Gastroesophageal sphincter (tissue), 4 donors: Measurements from ENCODE around the gene DDX1. TPM values are rescaled to one million over a fixed set of nuclear protein-coding genes. Genes with fewer than 3 reads are reported as not detected.
"Not testable (repeated sequence)": the region's sequence is repeated elsewhere in the genome, so short reads cannot be mapped to it uniquely, and the experiment has no call there.

Experiments
- ATAC-seq: fragments of 150-250 bp; one replicate; pipeline ENCODE4 v1.9.1; 2016; ENCODE audit warnings: mild to moderate bottlenecking, moderate library complexity
- H3K27ac ChIP-seq, 4 donors: fragments of 200-600 bp; sonication (generic) in 3 of 4; 1 replicate in 3 of 4; 2 replicates in 1 of 4; pipeline ENCODE4 v1.5.1; 2016 to 2019
- H3K27me3 ChIP-seq: fragments of 200-600 bp; sonication (generic); one replicate; pipeline ENCODE4 v1.5.1; 2019
- H3K36me3 ChIP-seq, 2 donors: fragments of 200-600 bp; sonication (generic); one replicate each; pipeline ENCODE4 v1.5.1; 2019; ENCODE audit warnings: control low read depth in 1 of 2
- H3K4me1 ChIP-seq, 3 donors: fragments of 200-600 bp; sonication (generic); 1 replicate in 2 of 3; 2 replicates in 1 of 3; pipeline ENCODE4 v1.5.1; 2016 to 2019; ENCODE audit warnings: control low read depth in 2 of 3
- H3K4me3 ChIP-seq, 2 donors: fragments of 200-600 bp; sonication (generic); one replicate each; pipeline ENCODE4 v1.5.1; 2019; ENCODE audit warnings: mild to moderate bottlenecking in 1 of 2, moderate library complexity in 1 of 2
- H3K9me3 ChIP-seq, 3 donors: fragments of 200-600 bp; sonication (generic); one replicate each; pipeline ENCODE4 v1.5.1; 2017 to 2019; ENCODE audit warnings: control low read depth in 2 of 3
- EP300 ChIP-seq: sonication (generic); formaldehyde crosslinking; IDR thresholded peaks from one replicate; pipeline ENCODE4 v1.6.1; 2017; ENCODE audit warnings: antibody characterized with exemption, mild to moderate bottlenecking
- POLR2A ChIP-seq, 2 donors: fragments of 450-650 bp; IDR thresholded peaks; one replicate each; pipeline ENCODE4 v1.6.1; 2017; ENCODE audit warnings: antibody characterized with exemption in 2 of 2, mild to moderate bottlenecking in 2 of 2, moderate library complexity in 1 of 2
- POLR2AphosphoS5 ChIP-seq: sonication (generic); formaldehyde crosslinking; IDR thresholded peaks from one replicate; pipeline ENCODE4 v1.6.1; 2017; ENCODE audit warnings: antibody characterized with exemption
- WGBS, 2 donors: methylation state at CpG; one replicate each; pipeline ENCODE4 v1.1.5; 2018; ENCODE audit warnings: low coverage in 1 of 2; 5-methylcytosine and 5-hydroxymethylcytosine counted together
- total RNA-seq, 4 donors: library from RNA; depleted of rRNA; stranded (reverse); fragments of >200 nt; gene quantifications; one replicate each; pipeline ENCODE4 v1.1.0, GENCODE V29; 2016
- TF ChIP-seq, protein P1 (sequence below), 4 experiments: fragments of 200-600 bp in 2 of 4; fragments of 450-650 bp in 2 of 4; sonication (generic) in 1 of 4; IDR thresholded peaks; one replicate each; pipeline ENCODE4 v1.5.1; 2017 to 2019; ENCODE audit warnings: antibody characterized with exemption in 4 of 4, mild to moderate bottlenecking in 2 of 4, moderate library complexity in 2 of 4

Gene DDX1
- total RNA-seq, 4 donors from 2014 or later, result 66.7 to 88.9 (median 67.4) TPM

DNA sequence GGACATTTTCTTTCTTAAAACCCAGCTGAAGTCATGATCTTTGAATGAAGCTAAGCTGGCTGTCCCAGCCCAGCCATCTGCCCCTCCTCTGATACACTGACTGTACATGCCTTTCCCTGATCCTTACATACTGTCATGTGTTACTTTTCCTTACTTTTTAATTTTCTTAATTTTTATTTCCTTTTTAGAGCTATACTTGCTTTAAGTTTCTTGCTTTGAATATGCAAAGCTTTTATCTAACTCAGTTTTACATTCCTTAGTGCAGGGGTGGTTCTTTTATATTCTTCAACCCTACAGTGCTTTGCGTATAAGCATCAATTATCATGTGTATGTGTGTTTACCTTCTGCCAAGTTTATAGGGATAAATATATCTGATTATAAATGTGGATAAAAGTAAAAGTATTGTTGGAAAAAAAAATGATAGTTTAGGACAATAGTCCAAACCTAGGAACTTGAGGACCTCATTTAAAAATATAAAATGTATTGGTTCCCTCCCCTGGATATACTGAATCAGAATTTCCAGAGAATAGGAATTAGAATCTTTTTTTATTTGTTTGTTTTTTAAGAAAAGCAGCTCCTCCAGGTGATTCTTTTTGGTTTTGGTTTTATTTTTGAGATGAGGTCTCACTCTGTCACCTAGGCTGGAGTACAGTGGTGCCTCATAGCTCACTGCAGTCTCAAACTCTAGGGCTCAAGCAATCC, 17.8 kb downstream of the DDX1 start:
- no peak for ATAC-seq
- no peak overlapping the region for H3K4me3 ChIP-seq
- 94% methylated on average over 1 of the region's 1 CpG; no CpG with 5 or more reads in 1 of the 2 donors for WGBS, 2 donors
- TF ChIP-seq POLR2A (IDR thresholded peaks at IDR 0.05), result no peak
- TF ChIP-seq EP300, result no peak
- TF ChIP-seq, protein P1, sequence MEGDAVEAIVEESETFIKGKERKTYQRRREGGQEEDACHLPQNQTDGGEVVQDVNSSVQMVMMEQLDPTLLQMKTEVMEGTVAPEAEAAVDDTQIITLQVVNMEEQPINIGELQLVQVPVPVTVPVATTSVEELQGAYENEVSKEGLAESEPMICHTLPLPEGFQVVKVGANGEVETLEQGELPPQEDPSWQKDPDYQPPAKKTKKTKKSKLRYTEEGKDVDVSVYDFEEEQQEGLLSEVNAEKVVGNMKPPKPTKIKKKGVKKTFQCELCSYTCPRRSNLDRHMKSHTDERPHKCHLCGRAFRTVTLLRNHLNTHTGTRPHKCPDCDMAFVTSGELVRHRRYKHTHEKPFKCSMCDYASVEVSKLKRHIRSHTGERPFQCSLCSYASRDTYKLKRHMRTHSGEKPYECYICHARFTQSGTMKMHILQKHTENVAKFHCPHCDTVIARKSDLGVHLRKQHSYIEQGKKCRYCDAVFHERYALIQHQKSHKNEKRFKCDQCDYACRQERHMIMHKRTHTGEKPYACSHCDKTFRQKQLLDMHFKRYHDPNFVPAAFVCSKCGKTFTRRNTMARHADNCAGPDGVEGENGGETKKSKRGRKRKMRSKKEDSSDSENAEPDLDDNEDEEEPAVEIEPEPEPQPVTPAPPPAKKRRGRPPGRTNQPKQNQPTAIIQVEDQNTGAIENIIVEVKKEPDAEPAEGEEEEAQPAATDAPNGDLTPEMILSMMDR (IDR thresholded peaks at IDR 0.05), result no peak
- TF ChIP-seq POLR2AphosphoS5, result no peak
- H3K27ac ChIP-seq, result no peak overlapping the region
- H3K4me1 ChIP-seq, result no peaks in the 10 kb centered on the region
- H3K36me3 ChIP-seq, result peaks cover 9 to 79% of the 10 kb centered on the region in 2 donors
- H3K9me3 ChIP-seq, result no peaks in the 10 kb centered on the region
- H3K27me3 ChIP-seq, result no peaks in the 10 kb centered on the region

DNA sequence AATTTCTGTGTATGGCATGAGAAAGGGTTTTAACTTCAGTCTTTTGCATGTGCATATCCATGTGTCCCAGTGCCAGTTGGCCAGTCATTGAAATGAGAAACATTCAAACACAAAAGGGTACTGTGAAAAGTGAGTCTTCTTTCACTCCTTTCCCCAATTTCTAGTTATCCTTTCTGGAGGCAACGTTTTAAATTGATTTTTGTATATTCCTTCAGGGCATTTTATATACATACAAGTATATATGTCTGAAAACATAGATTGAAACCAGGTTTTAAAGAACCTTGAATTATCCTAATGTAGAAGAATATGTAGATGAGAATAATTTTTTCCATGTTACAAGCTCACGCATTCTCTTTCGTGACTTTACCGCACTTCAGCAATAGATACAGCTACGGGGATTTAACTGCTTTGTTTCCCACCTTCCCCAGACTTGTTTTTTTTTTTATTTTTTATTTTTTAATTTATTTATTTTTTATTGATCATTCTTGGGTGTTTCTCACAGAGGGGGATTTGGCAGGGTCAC, 18.8 kb downstream of the DDX1 start:
- Histone ChIP-seq H3K9me3 (no peaks in the 10 kb centered on the region), H3K4me3 (no peak overlapping the region), H3K27ac (no peak overlapping the region), H3K27me3 (no peaks in the 10 kb centered on the region), H3K4me1 (no peaks in the 10 kb centered on the region), H3K36me3 (peaks cover 9 to 78% of the 10 kb centered on the region in 2 donors)
- 79 to 89% methylated on average over 5 of the region's 5 CpGs for WGBS, 2 donors
- no peak for TF ChIP-seq EP300
- TF ChIP-seq POLR2A (IDR thresholded peaks at IDR 0.05), result no peak
- TF ChIP-seq, protein P1 (IDR thresholded peaks at IDR 0.05), result no peak
- no peak for TF ChIP-seq POLR2AphosphoS5
- no peak for ATAC-seq

DNA sequence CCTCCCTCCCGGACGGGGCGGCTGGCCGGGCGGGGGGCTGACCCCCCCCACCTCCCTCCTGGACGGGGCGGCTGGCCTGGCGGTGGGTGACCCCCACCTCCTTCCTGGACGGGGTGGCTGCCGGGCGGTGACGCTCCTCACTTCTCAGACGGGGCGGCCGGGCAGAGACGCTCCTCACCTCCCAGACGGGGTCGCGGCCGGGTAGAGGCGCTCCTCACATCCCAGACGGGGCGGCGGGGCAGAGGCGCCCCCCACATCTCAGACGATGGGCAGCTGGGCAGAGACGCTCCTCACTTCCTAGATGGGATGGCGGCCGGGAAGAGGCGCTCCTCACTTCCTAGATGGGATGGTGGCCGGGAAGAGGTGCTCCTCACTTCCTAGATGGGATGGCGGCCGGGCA, 20.4 kb downstream of the DDX1 start:
- not testable (repeated sequence) for H3K4me1 ChIP-seq, ATAC-seq, H3K27ac ChIP-seq, H3K27me3 ChIP-seq, H3K9me3 ChIP-seq, H3K4me3 ChIP-seq
- WGBS, 2 donors, result no CpG with 5 or more reads among the region's 33 CpGs
- H3K36me3 ChIP-seq, result peaks cover 0 to 72% of the 10 kb centered on the region in 2 donors

DNA sequence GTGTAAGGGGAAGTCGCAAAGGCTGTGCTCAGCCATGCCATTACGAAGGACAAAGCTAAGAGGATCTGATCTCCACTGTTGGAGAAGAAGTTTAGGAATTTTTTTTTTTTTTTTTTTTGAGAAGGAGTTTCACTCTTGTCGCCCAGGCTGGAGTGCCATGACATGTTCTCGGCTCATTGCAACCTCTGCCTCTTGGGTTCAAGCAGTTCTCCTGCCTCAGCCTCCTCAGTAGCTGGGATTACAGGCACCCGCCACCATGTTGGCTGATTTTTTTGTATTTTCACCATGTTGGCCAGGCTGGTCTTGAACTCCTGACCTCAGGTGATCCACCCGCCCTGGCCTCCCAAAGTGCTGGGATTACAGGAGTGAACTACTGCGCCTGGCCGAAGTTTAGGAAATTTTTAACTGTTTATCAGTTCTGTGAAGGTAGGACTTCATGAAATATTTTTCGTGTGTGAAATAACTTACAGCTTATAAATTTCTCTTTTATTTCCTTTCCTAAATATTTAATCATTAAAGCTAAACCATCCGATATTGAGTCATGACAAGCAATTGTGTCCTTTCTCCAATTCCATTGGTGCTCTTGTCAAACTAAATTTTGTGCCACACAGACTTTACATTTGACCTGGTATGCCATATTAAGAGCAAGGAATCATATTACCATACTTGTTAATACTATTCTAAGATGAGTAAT, 22.2 kb downstream of the DDX1 start:
- no peak overlapping the region for H3K4me3 ChIP-seq
- peaks cover 0 to 69% of the 10 kb centered on the region in 2 donors for H3K36me3 ChIP-seq
- WGBS, 2 donors, result 87 to 90% methylated on average over 8 to 9 of the region's 10 CpGs

DNA sequence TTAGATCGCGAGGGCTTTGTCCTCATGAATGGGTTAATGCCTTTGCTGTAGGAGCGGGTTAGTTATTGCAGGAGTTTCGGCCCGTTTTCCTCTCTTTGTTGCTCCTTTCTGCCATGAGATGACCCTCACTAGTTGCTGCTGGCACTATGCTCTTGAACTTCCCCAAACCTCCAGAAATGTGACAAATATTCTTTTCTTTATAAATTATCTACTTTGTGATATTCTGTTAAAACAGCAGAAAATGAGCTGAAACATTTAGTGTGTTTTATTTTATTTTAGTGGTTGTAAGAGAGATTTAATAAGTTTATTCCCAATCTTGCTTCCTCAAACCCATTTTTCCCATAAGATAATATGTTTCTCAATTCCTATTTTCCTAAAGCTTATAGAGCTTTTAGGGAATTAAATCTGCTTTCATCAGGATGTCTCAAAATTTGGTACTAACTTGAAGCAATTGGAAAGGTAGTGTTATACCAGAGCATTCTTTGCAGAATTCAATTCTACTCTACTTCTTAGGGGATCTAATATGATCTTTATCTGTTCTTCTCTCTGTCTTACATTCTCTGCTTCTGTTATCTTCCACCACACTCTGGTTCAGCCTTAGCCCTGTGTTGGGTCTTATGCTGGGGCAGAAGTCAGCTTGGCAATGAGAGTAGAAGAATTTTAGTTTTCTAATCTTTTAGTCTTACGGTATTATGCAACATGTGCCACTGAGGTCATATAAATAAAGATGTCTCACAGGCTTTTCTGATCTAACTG, 23.1 kb downstream of the DDX1 start:
- TF ChIP-seq, protein P1 (IDR thresholded peaks at IDR 0.05), result no peak
- no peak for TF ChIP-seq POLR2A (IDR thresholded peaks at IDR 0.05)
- no peak for TF ChIP-seq POLR2AphosphoS5
- no peak for TF ChIP-seq EP300
- H3K4me3 ChIP-seq, result no peak overlapping the region
- no peak overlapping the region for H3K27ac ChIP-seq
- H3K27me3 ChIP-seq, result no peaks in the 10 kb centered on the region
- no peaks in the 10 kb centered on the region for H3K9me3 ChIP-seq
- H3K36me3 ChIP-seq, result peaks cover 0 to 69% of the 10 kb centered on the region in 2 donors
- no peaks in the 10 kb centered on the region for H3K4me1 ChIP-seq
- no peak for ATAC-seq
- 77 to 82% methylated on average over 6 of the region's 6 CpGs for WGBS, 2 donors

More for the DNA sequence above, 22.2 kb downstream of the DDX1 start:
- Histone ChIP-seq H3K27me3 (no peaks in the 10 kb centered on the region), H3K4me1 (no peaks in the 10 kb centered on the region), H3K27ac (no peak overlapping the region), H3K9me3 (no peaks in the 10 kb centered on the region)
- no peak for ATAC-seq
- no peak for TF ChIP-seq EP300
- TF ChIP-seq, protein P1 (IDR thresholded peaks at IDR 0.05), result no peak
